Measurements from ENCODE around the gene RAB6B.

Gene RAB6B

GRCh38 chr3:133837487-133838295 is 58.0 kb downstream of the RAB6B start:
- no peak for DNase-seq (ENCODE audit: low spot score)
- TF ChIP-seq CTCF (IDR thresholded peaks at IDR 0.05; ENCODE audit: borderline replicate concordance, control extremely low read depth, extremely low read depth, insufficient read depth, missing control alignments), result no peak
- in situ Hi-C loops (cut with MboI; ENCODE audit: low sequenced_read_pairs, unreplicated experiment), result no loop called here

- TF ChIP-seq CTCF (IDR thresholded peaks at IDR 0.05; ENCODE audit: borderline replicate concordance, control extremely low read depth, extremely low read depth, insufficient read depth, missing control alignments), result no peak
- no peak for DNase-seq (ENCODE audit: low spot score)
- in situ Hi-C loops (cut with MboI; ENCODE audit: low sequenced_read_pairs, unreplicated experiment), result no loop called here
Measured at GRCh38 chr3:133836497-133837158, 59.1 kb downstream of the RAB6B start.

- in situ Hi-C loops (cut with MboI; ENCODE audit: low sequenced_read_pairs, unreplicated experiment), result no loop called here
- no peak for TF ChIP-seq CTCF (IDR thresholded peaks at IDR 0.05; ENCODE audit: borderline replicate concordance, control extremely low read depth, extremely low read depth, insufficient read depth, missing control alignments)
- no peak for DNase-seq (ENCODE audit: low spot score)
Measured at GRCh38 chr3:133835961-133836360, 59.7 kb downstream of the RAB6B start.

- in situ Hi-C loops (cut with MboI; ENCODE audit: low sequenced_read_pairs, unreplicated experiment), result no loop called here
- no peak for TF ChIP-seq CTCF (IDR thresholded peaks at IDR 0.05; ENCODE audit: borderline replicate concordance, control extremely low read depth, extremely low read depth, insufficient read depth, missing control alignments)
- DNase-seq (ENCODE audit: low spot score), result no peak
Measured at GRCh38 chr3:133835418-133835743, 60.3 kb downstream of the RAB6B start.

GRCh38 chr3:133834621-133835417 is 60.9 kb downstream of the RAB6B start:
- in situ Hi-C loops (cut with MboI; ENCODE audit: low sequenced_read_pairs, unreplicated experiment), result no loop called here
- DNase-seq (ENCODE audit: low spot score), result no peak
- TF ChIP-seq CTCF (IDR thresholded peaks at IDR 0.05; ENCODE audit: borderline replicate concordance, control extremely low read depth, extremely low read depth, insufficient read depth, missing control alignments), result no peak

- in situ Hi-C loops (cut with MboI; ENCODE audit: low sequenced_read_pairs, unreplicated experiment), result no loop called here
- TF ChIP-seq CTCF (IDR thresholded peaks at IDR 0.05; ENCODE audit: borderline replicate concordance, control extremely low read depth, extremely low read depth, insufficient read depth, missing control alignments), result no peak
- no peak for DNase-seq (ENCODE audit: low spot score)
Measured at GRCh38 chr3:133833880-133834620, 61.6 kb downstream of the RAB6B start.

Measured in GM13976 (cell line).